ENCODE results near the gene GEMIN2. TPM values are rescaled to one million over a fixed set of nuclear protein-coding genes. Genes with fewer than 3 reads are reported as not detected.
A peak's percentile ranks its signal among the peaks of the same experiment; 100 is the strongest.
"Not testable (repeated sequence)": the region's sequence is repeated elsewhere in the genome, so short reads cannot be mapped to it uniquely, and the experiment has no call there.

The GEMIN2 gene
- total RNA-seq, 1 donor from 2014 or later: 12.3 TPM

GRCh38 chr14:39109893-39110715 is 4.0 kb upstream of the GEMIN2 start:
- POLR2A ChIA-PET: interaction anchor here (1.4 kb wide), 1 partner anchor 65 kb away, joined by 4 read pairs; the partner anchor contains the start of gene PNN
- intact Hi-C loops (cut with micrococcal nuclease): no loop called here
- DNase-seq: no peak
- H3K9me3 Mint-ChIP-seq: no peaks in the 10 kb centered on the region
- CTCF ChIA-PET: no interaction called here
- no peak for ATAC-seq (ENCODE audit: low read depth)
- no peaks in the 10 kb centered on the region for H3K27me3 Mint-ChIP-seq
- H3K27ac Mint-ChIP-seq: no peak overlapping the region
- no peak overlapping the region for H3K4me3 Mint-ChIP-seq
- H3K36me3 Mint-ChIP-seq (ENCODE audit: low read depth): peaks cover 4% of the 10 kb centered on the region
- peaks cover 17% of the 10 kb centered on the region for H3K4me1 Mint-ChIP-seq
- no peak for TF ChIP-seq CTCF (IDR thresholded peaks at IDR 0.05)

GRCh38 chr14:39113685-39114072 is 444 bp upstream of the GEMIN2 start:
- intact Hi-C loops (cut with micrococcal nuclease): loop anchor here (1.0 to 2.0 kb wide), 5 partner anchors 10 to 319 kb away; partner anchors contain the start of genes FBXO33, PNN, SEC23A and TRAPPC6B
- ChIA-PET CTCF (interaction anchor here (1.0 to 2.1 kb wide), 2 partner anchors 10 to 56 kb away, joined by 5 to 11 read pairs; partner anchors contain the start of genes SEC23A and TRAPPC6B), POLR2A (interaction anchor here (0.6 to 3.4 kb wide), 10 partner anchors 9 to 318 kb away, joined by 3 to 85 read pairs (median 8); partner anchors contain the start of genes FBXO33, PNN, SEC23A and TRAPPC6B)
- Mint-ChIP-seq H3K4me1 (peaks cover 28% of the 10 kb centered on the region), H3K9me3 (no peaks in the 10 kb centered on the region), H3K27ac (peak overlapping the region; percentile 95), H3K27me3 (no peaks in the 10 kb centered on the region), H3K4me3 (peak overlapping the region; percentile 98), H3K36me3 (ENCODE audit: low read depth) (peaks cover 15% of the 10 kb centered on the region)
- ATAC-seq (ENCODE audit: low read depth) (no peak), DNase-seq (no peak)
- no peak for TF ChIP-seq CTCF (IDR thresholded peaks at IDR 0.05)

- Mint-ChIP-seq H3K9me3 (no peaks in the 10 kb centered on the region), H3K4me1 (no peaks in the 10 kb centered on the region), H3K27me3 (no peaks in the 10 kb centered on the region), H3K36me3 (ENCODE audit: low read depth) (peaks cover 59% of the 10 kb centered on the region), H3K4me3 (no peak overlapping the region), H3K27ac (no peak overlapping the region)
- CTCF ChIA-PET: no interaction called here
- intact Hi-C loops (cut with micrococcal nuclease): no loop called here
- POLR2A ChIA-PET: interaction anchor here (0.8 kb wide), 1 partner anchor 9 kb away, joined by 3 read pairs; the partner anchor contains the start of gene GEMIN2
- DNase-seq: no peak
- ATAC-seq (ENCODE audit: low read depth): no peak
- TF ChIP-seq CTCF (IDR thresholded peaks at IDR 0.05): no peak
Observed at GRCh38 chr14:39122330-39123138, 8.4 kb downstream of the GEMIN2 start.

- H3K27me3 Mint-ChIP-seq; ATAC-seq (ENCODE audit: low read depth); H3K9me3 Mint-ChIP-seq; H3K4me3 Mint-ChIP-seq; H3K27ac Mint-ChIP-seq; POLR2A ChIA-PET; intact Hi-C loops (cut with micrococcal nuclease); DNase-seq; CTCF ChIA-PET: not testable (repeated sequence)
- H3K4me1 Mint-ChIP-seq: peaks cover 11% of the 10 kb centered on the region
- peaks cover 56% of the 10 kb centered on the region for H3K36me3 Mint-ChIP-seq (ENCODE audit: low read depth)
Observed at GRCh38 chr14:39137835-39138234, 23.7 kb downstream of the GEMIN2 start.

GRCh38 chr14:39138440-39138839 is 24.3 kb downstream of the GEMIN2 start:
- DNase-seq (no peak), ATAC-seq (ENCODE audit: low read depth) (no peak)
- ChIA-PET POLR2A (no interaction called here), CTCF (no interaction called here)
- H3K4me1 Mint-ChIP-seq: peaks cover 14% of the 10 kb centered on the region
- H3K4me3 Mint-ChIP-seq: no peak overlapping the region
- no peak for TF ChIP-seq CTCF (IDR thresholded peaks at IDR 0.05)
- peaks cover 57% of the 10 kb centered on the region for H3K36me3 Mint-ChIP-seq (ENCODE audit: low read depth)
- peaks cover 3% of the 10 kb centered on the region for H3K9me3 Mint-ChIP-seq
- no peaks in the 10 kb centered on the region for H3K27me3 Mint-ChIP-seq
- H3K27ac Mint-ChIP-seq: no peak overlapping the region
- intact Hi-C loops (cut with micrococcal nuclease): no loop called here

All from activated B cell treated with CpG ODN at 0.5 μM for 24 hours (primary cell).